ENCODE data around the gene IQCM.
A peak's percentile ranks its signal among the peaks of the same experiment; 100 is the strongest.

Gene IQCM

GRCh38 chr4:149754526-149754925 lies 61.1 kb downstream of the IQCM start:
- H3K36me3 ChIP-seq (replicated peaks) = no peaks in the 10 kb centered on the region
- no peak overlapping the region for H3K4me3 ChIP-seq (ENCODE audit: low read depth, low read length)
- no peak for TF ChIP-seq CTCF (IDR thresholded peaks at IDR 0.05; ENCODE audit: low read depth, low read length, missing control alignments)
- DNase-seq = peak; percentile 53
- in situ Hi-C loops (cut with HindIII; ENCODE audit: low pct_ligation_motif_present, low sequenced_read_pairs) = no loop called here
- no peak overlapping the region for H3K27ac ChIP-seq
- no peaks in the 10 kb centered on the region for H3K27me3 ChIP-seq (replicated peaks)

GRCh38 chr4:149752729-149753128 lies 62.9 kb downstream of the IQCM start:
- TF ChIP-seq CTCF (IDR thresholded peaks at IDR 0.05; ENCODE audit: low read depth, low read length, missing control alignments) = no peak
- no peak for DNase-seq
- Histone ChIP-seq H3K4me3 (ENCODE audit: low read depth, low read length) (no peak overlapping the region), H3K36me3 (replicated peaks) (no peaks in the 10 kb centered on the region), H3K27ac (no peak overlapping the region), H3K27me3 (replicated peaks) (no peaks in the 10 kb centered on the region)
- in situ Hi-C loops (cut with HindIII; ENCODE audit: low pct_ligation_motif_present, low sequenced_read_pairs) = no loop called here

GRCh38 chr4:149751174-149751573 lies 64.5 kb downstream of the IQCM start:
- no peaks in the 10 kb centered on the region for H3K36me3 ChIP-seq (replicated peaks)
- H3K27me3 ChIP-seq (replicated peaks) = no peaks in the 10 kb centered on the region
- no peak overlapping the region for H3K27ac ChIP-seq
- DNase-seq = no peak
- H3K4me3 ChIP-seq (ENCODE audit: low read depth, low read length) = no peak overlapping the region
- no peak for TF ChIP-seq CTCF (IDR thresholded peaks at IDR 0.05; ENCODE audit: low read depth, low read length, missing control alignments)
- in situ Hi-C loops (cut with HindIII; ENCODE audit: low pct_ligation_motif_present, low sequenced_read_pairs) = no loop called here

- H3K36me3 ChIP-seq (replicated peaks) = no peaks in the 10 kb centered on the region
- in situ Hi-C loops (cut with HindIII; ENCODE audit: low pct_ligation_motif_present, low sequenced_read_pairs) = no loop called here
- no peak overlapping the region for H3K4me3 ChIP-seq (ENCODE audit: low read depth, low read length)
- DNase-seq = no peak
- no peak for TF ChIP-seq CTCF (IDR thresholded peaks at IDR 0.05; ENCODE audit: low read depth, low read length, missing control alignments)
- H3K27ac ChIP-seq = no peak overlapping the region
- no peaks in the 10 kb centered on the region for H3K27me3 ChIP-seq (replicated peaks)
Observed at GRCh38 chr4:149749784-149750183, 65.9 kb downstream of the IQCM start.

GRCh38 chr4:149747646-149748045 lies 68.0 kb downstream of the IQCM start:
- H3K27ac ChIP-seq = no peak overlapping the region
- DNase-seq = no peak
- in situ Hi-C loops (cut with HindIII; ENCODE audit: low pct_ligation_motif_present, low sequenced_read_pairs) = no loop called here
- H3K4me3 ChIP-seq (ENCODE audit: low read depth, low read length) = no peak overlapping the region
- no peak for TF ChIP-seq CTCF (IDR thresholded peaks at IDR 0.05; ENCODE audit: low read depth, low read length, missing control alignments)
- no peaks in the 10 kb centered on the region for H3K36me3 ChIP-seq (replicated peaks)
- H3K27me3 ChIP-seq (replicated peaks) = no peaks in the 10 kb centered on the region

GRCh38 chr4:149746276-149746675 lies 69.4 kb downstream of the IQCM start:
- no peak for DNase-seq
- TF ChIP-seq CTCF (IDR thresholded peaks at IDR 0.05; ENCODE audit: low read depth, low read length, missing control alignments) = no peak
- in situ Hi-C loops (cut with HindIII; ENCODE audit: low pct_ligation_motif_present, low sequenced_read_pairs) = no loop called here
- Histone ChIP-seq H3K36me3 (replicated peaks) (no peaks in the 10 kb centered on the region), H3K27me3 (replicated peaks) (no peaks in the 10 kb centered on the region), H3K4me3 (ENCODE audit: low read depth, low read length) (no peak overlapping the region), H3K27ac (no peak overlapping the region)
